Uterus (tissue), 4 donors: ENCODE measurements around the gene FES. TPM values are rescaled to one million over a fixed set of nuclear protein-coding genes. Genes with fewer than 3 reads are reported as not detected.
A peak's percentile ranks its signal among the peaks of the same experiment; 100 is the strongest.

Experiments
- DNase-seq, 2 donors: peaks; one replicate each; pipeline ENCODE4 v3.0.0-alpha.2; 2019 to 2020
- H3K27ac ChIP-seq, 2 donors: fragments of 200-600 bp; sonication (generic); 1 replicate in 1 of 2; 2 replicates in 1 of 2; pipeline ENCODE4 v1.5.1; 2016 to 2018
- H3K27me3 ChIP-seq, 2 donors: fragments of 200-600 bp; sonication (generic); one replicate each; pipeline ENCODE4 v1.5.1; 2018 to 2019; ENCODE audit warnings: control low read depth in 1 of 2
- H3K36me3 ChIP-seq, 2 donors: fragments of 200-600 bp; sonication (generic); one replicate each; pipeline ENCODE4 v1.5.1; 2019; ENCODE audit warnings: control low read depth in 1 of 2
- H3K4me1 ChIP-seq, 2 donors: fragments of 200-600 bp; sonication (generic); one replicate each; pipeline ENCODE4 v1.5.1; 2018 to 2019; ENCODE audit warnings: control low read depth in 1 of 2
- H3K4me3 ChIP-seq, 2 donors: fragments of 200-600 bp; sonication (generic); 1 replicate in 1 of 2; 2 replicates in 1 of 2; pipeline ENCODE4 v1.5.1; 2018 to 2019; ENCODE audit warnings: mild to moderate bottlenecking in 1 of 2
- H3K9me3 ChIP-seq, 2 donors: fragments of 200-600 bp; sonication (generic); one replicate each; pipeline ENCODE4 v1.5.1; 2019; ENCODE audit warnings: control low read depth in 1 of 2
- CTCF ChIP-seq, 4 experiments: fragments of 200-600 bp in 2 of 4; fragments of 450-650 bp in 2 of 4; sonication (generic) in 2 of 4; IDR thresholded peaks; one replicate each; pipeline ENCODE4 v1.5.1; 2016 to 2019; ENCODE audit warnings: antibody characterized with exemption in 4 of 4, mild to moderate bottlenecking in 2 of 4, moderate library complexity in 1 of 4
- POLR2A ChIP-seq, 2 donors: fragments of 450-650 bp; IDR thresholded peaks; one replicate each; pipeline ENCODE4 v1.6.1; 2016; ENCODE audit warnings: antibody characterized with exemption in 2 of 2, mild to moderate bottlenecking in 1 of 2, moderate library complexity in 1 of 2
- intact Hi-C: fragments of 100-400 bp; cut with DNase I; formaldehyde crosslinking; loops from one replicate; pipeline ENCODE4 v1.15.1; 2023; ENCODE audit warnings: low total_unique reads
- total RNA-seq, 4 donors: library from RNA; depleted of rRNA in 3 of 4; stranded (reverse); fragments of >200 nt in 3 of 4; gene quantifications; one replicate each; pipeline versions ENCODE4 v1.1.0 to v1.2.4, GENCODE V29; 2014 to 2023
- donor health status: DM: yes; HTN: yes; CAD: no.

The FES gene
- total RNA-seq, 4 donors from 2014 or later, result 4.4 to 968 (median 60.1) TPM

GRCh38 chr15:90871139-90871715 lies 13.1 kb upstream of the FES start:
- Histone ChIP-seq H3K27ac (peak overlapping the region; percentile 94), H3K27me3 (no peaks in the 10 kb centered on the region), H3K4me3 (peak overlapping the region; percentile 51 to 99), H3K36me3 (no peaks in the 10 kb centered on the region), H3K9me3 (no peaks in the 10 kb centered on the region), H3K4me1 (peaks cover 10 to 12% of the 10 kb centered on the region in 2 donors)
- peak; percentile 31 to 49 for DNase-seq
- TF ChIP-seq POLR2A (IDR thresholded peaks at IDR 0.05), result peak in 1 of 2 donors; percentile 7
- TF ChIP-seq CTCF (IDR thresholded peaks at IDR 0.05), result no peak
- intact Hi-C loops, result no loop called here

- TF ChIP-seq POLR2A (IDR thresholded peaks at IDR 0.05) (peak in 1 of 2 donors; percentile 3), CTCF (IDR thresholded peaks at IDR 0.05) (no peak)
- DNase-seq, result peak in 1 of 2 donors; percentile 28
- H3K4me1 ChIP-seq, result peaks cover 10 to 12% of the 10 kb centered on the region in 2 donors
- H3K27me3 ChIP-seq, result no peaks in the 10 kb centered on the region
- no peaks in the 10 kb centered on the region for H3K9me3 ChIP-seq
- H3K27ac ChIP-seq, result peak overlapping the region; percentile 94
- intact Hi-C loops, result no loop called here
- H3K36me3 ChIP-seq, result no peaks in the 10 kb centered on the region
- peak overlapping the region; percentile 51 to 99 for H3K4me3 ChIP-seq
Measured at GRCh38 chr15:90871716-90872485, 12.4 kb upstream of the FES start.

- DNase-seq, result peak in 1 of 2 donors; percentile 26
- no peaks in the 10 kb centered on the region for H3K27me3 ChIP-seq
- peak overlapping the region; percentile 94 for H3K27ac ChIP-seq
- no peak for TF ChIP-seq CTCF (IDR thresholded peaks at IDR 0.05)
- no peak for TF ChIP-seq POLR2A (IDR thresholded peaks at IDR 0.05)
- no peaks in the 10 kb centered on the region for H3K9me3 ChIP-seq
- peaks cover 10 to 12% of the 10 kb centered on the region in 2 donors for H3K4me1 ChIP-seq
- intact Hi-C loops, result no loop called here
- peak overlapping the region; percentile 51 to 99 for H3K4me3 ChIP-seq
- H3K36me3 ChIP-seq, result no peaks in the 10 kb centered on the region
Measured at GRCh38 chr15:90872486-90873184, 11.7 kb upstream of the FES start.

- Histone ChIP-seq H3K9me3 (no peaks in the 10 kb centered on the region), H3K27me3 (no peaks in the 10 kb centered on the region), H3K36me3 (no peaks in the 10 kb centered on the region), H3K4me3 (no peak overlapping the region), H3K4me1 (peaks cover 10 to 12% of the 10 kb centered on the region in 2 donors), H3K27ac (peak overlapping the region; percentile 94)
- no peak for DNase-seq
- TF ChIP-seq CTCF (IDR thresholded peaks at IDR 0.05), result no peak
- intact Hi-C loops, result no loop called here
Measured at GRCh38 chr15:90873488-90873997, 10.8 kb upstream of the FES start.
